GM12878 (cell line): ENCODE measurements around the gene RNF11. TPM values are rescaled to one million over a fixed set of nuclear protein-coding genes. Genes with fewer than 3 reads are reported as not detected.
A peak's percentile ranks its signal among the peaks of the same experiment; 100 is the strongest.

Experiments
- BCL3 ChIP-seq: IDR thresholded peaks from 2 replicates; pipeline ENCODE4 v1.6.1; 2011; ENCODE audit warnings: borderline replicate concordance, low read depth, mild to moderate bottlenecking, moderate library complexity, low read length; ENCODE audit not compliant: insufficient read depth, poor library complexity, severe bottlenecking
- BHLHE40 ChIP-seq, 2 experiments: fragments of 450-650 bp in 1 of 2; IDR thresholded peaks; 2 replicates each; pipeline ENCODE4 v1.6.1; 2011 to 2017; ENCODE audit warnings: low read depth in 2 of 2, borderline replicate concordance in 1 of 2, improper control_type of control experiment in 1 of 2, low read length in 1 of 2, mild to moderate bottlenecking in 1 of 2
- CTCF ChIP-seq, 3 experiments: IDR thresholded peaks in 2 of 3; conservative IDR thresholded peaks in 1 of 3; 2 replicates each; pipeline ENCODE4 v1.5.1; 2011; ENCODE audit warnings: low read depth in 3 of 3, low read length in 3 of 3, mild to moderate bottlenecking in 3 of 3, control low read depth in 2 of 3, moderate library complexity in 2 of 3, inconsistent platforms in 1 of 3, mixed read lengths in 1 of 3; ENCODE audit not compliant: control insufficient read depth in 2 of 3, insufficient read depth in 1 of 3; ENCODE audit errors: extremely low read depth in 1 of 3
- CUX1 ChIP-seq: IDR thresholded peaks from 2 replicates; pipeline ENCODE4 v1.6.1; 2012; ENCODE audit warnings: improper control_type of control experiment, low read depth, low read length; ENCODE audit not compliant: insufficient replicate concordance
- FOXM1 ChIP-seq: IDR thresholded peaks from 2 replicates; pipeline ENCODE4 v1.6.1; 2012; ENCODE audit warnings: low read depth, mild to moderate bottlenecking, inconsistent platforms, low read length, moderate library complexity
- KLF5 ChIP-seq: fragments of 450-650 bp; IDR thresholded peaks from 2 replicates; pipeline ENCODE4 v1.6.1; 2014; ENCODE audit warnings: mild to moderate bottlenecking; ENCODE audit not compliant: partially characterized antibody
- MTA2 ChIP-seq: fragments of 450-650 bp; IDR thresholded peaks from 2 replicates; pipeline ENCODE4 v1.6.1; 2016; ENCODE audit warnings: low read depth, mild to moderate bottlenecking, moderate library complexity
- NBN ChIP-seq: fragments of 450-650 bp; IDR thresholded peaks from 2 replicates; pipeline ENCODE4 v1.6.1; 2016
- NFIC ChIP-seq: IDR thresholded peaks from 2 replicates; pipeline ENCODE4 v1.6.1; 2012; ENCODE audit warnings: low read depth, mild to moderate bottlenecking, inconsistent platforms, low read length, moderate library complexity
- NFXL1 ChIP-seq: fragments of 450-650 bp; IDR thresholded peaks from 2 replicates; pipeline ENCODE4 v1.6.1; 2017; ENCODE audit warnings: antibody characterized with exemption, mild to moderate bottlenecking, borderline replicate concordance
- NR2C2 ChIP-seq: IDR thresholded peaks from 2 replicates; pipeline ENCODE4 v1.6.1; 2011; ENCODE audit warnings: borderline replicate concordance, low read depth; ENCODE audit not compliant: control insufficient read depth, insufficient read length
- POU2F2 ChIP-seq: IDR thresholded peaks from 3 replicates; pipeline ENCODE4 v1.6.1; 2011; ENCODE audit warnings: low read depth, mild to moderate bottlenecking, low read length, borderline replicate concordance
- RELA ChIP-seq: fragments of 450-650 bp; IDR thresholded peaks from 2 replicates; pipeline ENCODE4 v1.8.0; 2014; ENCODE audit warnings: borderline replicate concordance; ENCODE audit not compliant: partially characterized antibody
- SKIL ChIP-seq: fragments of 450-650 bp; IDR thresholded peaks from 2 replicates; pipeline ENCODE4 v1.6.1; 2017; ENCODE audit warnings: mild to moderate bottlenecking, low read depth, inconsistent platforms; ENCODE audit not compliant: poor library complexity, severe bottlenecking
- SMC3 ChIP-seq: IDR thresholded peaks from 2 replicates; pipeline ENCODE4 v1.6.1; 2011; ENCODE audit warnings: low read length, improper control_type of control experiment, borderline replicate concordance
- TCF7 ChIP-seq: IDR thresholded peaks from 2 replicates; pipeline ENCODE4 v1.6.1; 2014; ENCODE audit warnings: antibody characterized with exemption, borderline replicate concordance
- ZZZ3 ChIP-seq: IDR thresholded peaks from 2 replicates; pipeline ENCODE4 v1.6.1; 2011; ENCODE audit warnings: low read depth; ENCODE audit not compliant: control insufficient read depth, insufficient read length
- polyA plus RNA-seq, 11 experiments: library from polyadenylated mRNA; depleted of rRNA in 4 of 11; unstranded in 6 of 11; stranded (reverse) in 5 of 11; fragments of >200 nt; fragmentation: Nextera tagmentation in 4 of 11; fragmentation: Illumina TruSeq in 1 of 11; extraction: Ambion mirVana in 4 of 11; extraction: Trizol in 1 of 11; gene quantifications; 1 replicate in 1 of 11; 2 replicates in 10 of 11; pipeline versions ENCODE4 v1.2.1 to v1.2.3, GENCODE V29; 2011 to 2016; ENCODE audit warnings: inconsistent platforms in 2 of 11, missing spikeins in 2 of 11, low read depth in 1 of 11
- total RNA-seq, 4 experiments: library from RNA; depleted of rRNA in 3 of 4; stranded (reverse); fragments of >200 nt in 3 of 4; fragmentation: Illumina TruSeq in 1 of 4; extraction: Trizol in 1 of 4; gene quantifications; 2 replicates each; pipeline versions ENCODE4 v1.2.1 to v1.2.3, GENCODE V29; 2013 to 2021

The RNF11 gene
- total and polyA plus RNA-seq, 10 of the 15 experiments (the other 5 are each of a cell fraction or from before 2014, with no cell fraction given): 9.5 to 43.6 (median 32.3) TPM

- TF ChIP-seq TCF7 (no peak), BCL3 (no peak), BHLHE40 (IDR thresholded peaks at IDR 0.05; ENCODE audit: borderline replicate concordance in 1 of 2, low read depth in 2 of 2, low read length in 1 of 2) (peak; percentile 64 to 77; a peak in 3 of 4 replicates), ZZZ3 (no peak), NFIC (no peak), SMC3 (no peak), SKIL (no peak), CUX1 (peak; percentile 59), NBN (peak; percentile 22; the same call in 1 of the 2 replicates), NR2C2 (no peak), FOXM1 (no peak), RELA (peak; percentile 62), KLF5 (no peak), POU2F2 (peak; percentile 34; the same call in 1 of the 3 replicates), MTA2 (no peak), NFXL1 (no peak), CTCF (IDR thresholded peaks at IDR 0.05 in 2 of 3, conservative IDR thresholded peaks at IDR 0.05 in 1 of 3; ENCODE audit: control insufficient read depth in 2 of 3, extremely low read depth in 1 of 3, insufficient read depth in 1 of 3, low read depth in 3 of 3, low read length in 3 of 3) (no peak)
Observed at GRCh38 chr1:51235673-51236530, at the start of gene RNF11 (continued).
